ENCODE results near the gene WRAP73.

WRAP73 gene

GRCh38 chr1:3664700-3665375 lies 14.9 kb upstream of the WRAP73 start:
- no peak for DNase-seq

- DNase-seq = no peak
These were observed 14.2 kb upstream of the WRAP73 start for GRCh38 chr1:3663999-3664699.

GRCh38 chr1:3662080-3662671 lies 12.3 kb upstream of the WRAP73 start:
- DNase-seq = no peak

GRCh38 chr1:3661631-3662030 lies 11.7 kb upstream of the WRAP73 start:
- no peak for DNase-seq

- DNase-seq = no peak
These were observed 10.8 kb upstream of the WRAP73 start for GRCh38 chr1:3660704-3661103.

GRCh38 chr1:3659093-3659492 lies 9.2 kb upstream of the WRAP73 start:
- DNase-seq = no peak

GRCh38 chr1:3658231-3658615 lies 8.3 kb upstream of the WRAP73 start:
- no peak for DNase-seq

GRCh38 chr1:3657578-3658230 lies 7.8 kb upstream of the WRAP73 start:
- DNase-seq = no peak

- DNase-seq = no peak
These were observed 7.2 kb upstream of the WRAP73 start for GRCh38 chr1:3657096-3657475.

- no peak for DNase-seq
These were observed 6.7 kb upstream of the WRAP73 start for GRCh38 chr1:3656450-3657095.

GRCh38 chr1:3654549-3655281 lies 4.8 kb upstream of the WRAP73 start:
- DNase-seq = no peak

- no peak for DNase-seq
These were observed 3.3 kb upstream of the WRAP73 start for GRCh38 chr1:3653286-3653618.

GRCh38 chr1:3652548-3653285 lies 2.8 kb upstream of the WRAP73 start:
- DNase-seq = no peak

- no peak for DNase-seq
These were observed 2.1 kb upstream of the WRAP73 start, which contains the start of gene TP73 for GRCh38 chr1:3651930-3652547. TSS of gene TP73 (plus strand) at chr1:3652516. CDS start at chr1:3682366, 29,850 bp downstream.

- no peak for DNase-seq
These were observed 1.4 kb upstream of the WRAP73 start for GRCh38 chr1:3651026-3651929.

- no peak for DNase-seq
These were observed 534 bp upstream of the WRAP73 start for GRCh38 chr1:3650248-3651025.

- no peak for DNase-seq
These were observed 3.3 kb downstream of the WRAP73 start for GRCh38 chr1:3646596-3646995.

- no peak for DNase-seq
These were observed 4.1 kb downstream of the WRAP73 start for GRCh38 chr1:3645666-3646355.

GRCh38 chr1:3645247-3645646 lies 4.7 kb downstream of the WRAP73 start:
- no peak for DNase-seq

Measured in islet precursor cell (in vitro differentiated cells).